Astrocyte (in vitro differentiated cells and primary cell): Measurements from ENCODE around the gene PTPN4. TPM values are rescaled to one million over a fixed set of nuclear protein-coding genes. Genes with fewer than 3 reads are reported as not detected.

Experiments
- DNase-seq: peaks from one replicate; pipeline ENCODE4 v3.0.0-alpha.2; 2010; ENCODE audit warnings: low read depth
- FAIRE-seq: peaks from 2 replicates; lab custom pipeline; 2011; peaks lifted over from hg19 to GRCh38; lab: Jason Lieb, UNC
- H2AFZ ChIP-seq: 2 replicates; pipeline ENCODE4 v1.6.0; 2012; ENCODE audit warnings: low read depth, low read length, inconsistent platforms
- H3K27ac ChIP-seq: 2 replicates; pipeline ENCODE4 v1.5.1; 2011; ENCODE audit warnings: low read depth, low read length, inconsistent platforms
- H3K27me3 ChIP-seq: 2 replicates; pipeline ENCODE4 v1.6.0; 2011; ENCODE audit warnings: low read length, inconsistent platforms; ENCODE audit not compliant: insufficient read depth
- H3K36me3 ChIP-seq: 2 replicates; pipeline ENCODE4 v1.5.1; 2011; ENCODE audit warnings: low read length, inconsistent platforms; ENCODE audit not compliant: insufficient read depth
- H3K4me1 ChIP-seq: 2 replicates; pipeline ENCODE4 v1.5.1; 2011; ENCODE audit warnings: low read length, inconsistent platforms; ENCODE audit not compliant: insufficient read depth
- H3K4me2 ChIP-seq: 2 replicates; pipeline ENCODE4 v1.6.0; 2012; ENCODE audit warnings: low read length, inconsistent platforms
- H3K4me3 ChIP-seq: 2 replicates; pipeline ENCODE4 v1.5.1; 2011; ENCODE audit warnings: low read depth, mild to moderate bottlenecking, low read length, inconsistent platforms; ENCODE audit not compliant: insufficient read depth
- H3K79me2 ChIP-seq: 2 replicates; pipeline ENCODE4 v1.6.0; 2012; ENCODE audit warnings: mild to moderate bottlenecking, low read length, inconsistent platforms; ENCODE audit not compliant: insufficient read depth
- H3K9ac ChIP-seq: 2 replicates; pipeline ENCODE4 v1.6.0; 2012; ENCODE audit warnings: mild to moderate bottlenecking, low read length, inconsistent platforms
- H3K9me3 ChIP-seq: 2 replicates; pipeline ENCODE4 v1.5.1; 2012; ENCODE audit warnings: low read depth, mild to moderate bottlenecking, low read length, inconsistent platforms; ENCODE audit not compliant: insufficient read depth
- H4K20me1 ChIP-seq: 2 replicates; pipeline ENCODE4 v1.6.0; 2012; ENCODE audit warnings: low read length, inconsistent platforms; ENCODE audit not compliant: insufficient read depth
- H3K27ac Mint-ChIP-seq: one replicate; pipeline ENCODE4 v1.8.0; 2021; ENCODE audit warnings: mild to moderate bottlenecking, mixed read lengths; ENCODE audit not compliant: unreplicated experiment
- H3K27me3 Mint-ChIP-seq: one replicate; pipeline ENCODE4 v1.8.0; 2021; ENCODE audit warnings: low read depth, mixed read lengths; ENCODE audit not compliant: unreplicated experiment
- H3K36me3 Mint-ChIP-seq: one replicate; pipeline ENCODE4 v1.8.0; 2021; ENCODE audit warnings: low read depth, mixed read lengths; ENCODE audit not compliant: unreplicated experiment
- H3K4me1 Mint-ChIP-seq: one replicate; pipeline ENCODE4 v1.8.0; 2021; ENCODE audit warnings: low read depth, mixed read lengths; ENCODE audit not compliant: unreplicated experiment
- H3K4me3 Mint-ChIP-seq: one replicate; pipeline ENCODE4 v1.8.0; 2021; ENCODE audit warnings: mild to moderate bottlenecking, moderate library complexity, mixed read lengths; ENCODE audit not compliant: unreplicated experiment
- H3K9me3 Mint-ChIP-seq: one replicate; pipeline ENCODE4 v1.8.0; 2021; ENCODE audit warnings: mild to moderate bottlenecking, mixed read lengths; ENCODE audit not compliant: unreplicated experiment
- CTCF ChIP-seq: IDR thresholded peaks from 2 replicates; pipeline ENCODE4 v1.5.1; 2011; ENCODE audit warnings: low read depth, mild to moderate bottlenecking, inconsistent platforms, low read length, moderate library complexity; ENCODE audit not compliant: insufficient read depth
- EZH2 ChIP-seq: IDR thresholded peaks from 2 replicates; pipeline ENCODE4 v1.6.1; 2012; ENCODE audit warnings: mild to moderate bottlenecking, low read length, inconsistent platforms; ENCODE audit not compliant: insufficient read depth
- total RNA-seq: library from RNA; stranded (reverse); gene quantifications from 2 replicates; pipeline ENCODE4 v1.2.1, GENCODE V29; 2021

Gene PTPN4
- total RNA-seq, 1 donor from 2014 or later = 38.2 TPM

- Histone ChIP-seq H3K4me3 (no peak overlapping the region), H3K79me2 (no peaks in the 10 kb centered on the region), H3K4me2 (no peak overlapping the region), H3K4me1 (no peaks in the 10 kb centered on the region), H4K20me1 (no peaks in the 10 kb centered on the region), H2AFZ (no peak overlapping the region), H3K36me3 (peaks cover 3% of the 10 kb centered on the region), H3K27ac (no peak overlapping the region), H3K9ac (no peak overlapping the region), H3K27me3 (no peaks in the 10 kb centered on the region), H3K9me3 (no peaks in the 10 kb centered on the region)
- Mint-ChIP-seq H3K27me3 (no peaks in the 10 kb centered on the region), H3K9me3 (no peaks in the 10 kb centered on the region), H3K27ac (peak overlapping the region; percentile 27), H3K36me3 (peaks cover 9% of the 10 kb centered on the region), H3K4me3 (no peak overlapping the region), H3K4me1 (peaks cover 12% of the 10 kb centered on the region)
- DNase-seq (peak; percentile 67), FAIRE-seq (peak; percentile 5)
- TF ChIP-seq CTCF (no peak), EZH2 (no peak)
These were observed 199.0 kb downstream of the PTPN4 start for GRCh38 chr2:119958670-119959268.

GRCh38 chr2:119960821-119961220, 201.1 kb downstream of the PTPN4 start:
- Histone ChIP-seq H3K36me3 (peaks cover 3% of the 10 kb centered on the region), H3K4me2 (no peak overlapping the region)
- no peak overlapping the region for H3K27ac Mint-ChIP-seq

More at GRCh38 chr2:119960821-119961220, 201.1 kb downstream of the PTPN4 start:
- H3K9ac ChIP-seq = no peak overlapping the region
- Mint-ChIP-seq H3K36me3 (peaks cover 12% of the 10 kb centered on the region), H3K4me1 (peaks cover 12% of the 10 kb centered on the region), H3K27me3 (no peaks in the 10 kb centered on the region), H3K4me3 (no peak overlapping the region), H3K9me3 (no peaks in the 10 kb centered on the region)
- H3K4me3 ChIP-seq = no peak overlapping the region
- no peaks in the 10 kb centered on the region for H3K79me2 ChIP-seq
- H3K27ac ChIP-seq = no peak overlapping the region
- no peak overlapping the region for H2AFZ ChIP-seq
- H3K4me1 ChIP-seq = no peaks in the 10 kb centered on the region
- H4K20me1 ChIP-seq = no peaks in the 10 kb centered on the region
- no peaks in the 10 kb centered on the region for H3K9me3 ChIP-seq
- peak; percentile 5 for FAIRE-seq
- H3K27me3 ChIP-seq = no peaks in the 10 kb centered on the region
- TF ChIP-seq EZH2 (no peak), CTCF (no peak)
- DNase-seq = peak; percentile 81
